HG02759 (cell line): ENCODE data around the gene CA5A.
"Not testable (repeated sequence)": the region's sequence is repeated elsewhere in the genome, so short reads cannot be mapped to it uniquely, and the experiment has no call there.

Experiments used
- ATAC-seq: cut with Tn5 transposase; IDR thresholded peaks from one replicate; pipeline ENCODE4 v1.9.1; 2021; ENCODE audit warnings: mild to moderate bottlenecking, moderate library complexity; ENCODE audit not compliant: unreplicated experiment

The CA5A gene

DNA sequence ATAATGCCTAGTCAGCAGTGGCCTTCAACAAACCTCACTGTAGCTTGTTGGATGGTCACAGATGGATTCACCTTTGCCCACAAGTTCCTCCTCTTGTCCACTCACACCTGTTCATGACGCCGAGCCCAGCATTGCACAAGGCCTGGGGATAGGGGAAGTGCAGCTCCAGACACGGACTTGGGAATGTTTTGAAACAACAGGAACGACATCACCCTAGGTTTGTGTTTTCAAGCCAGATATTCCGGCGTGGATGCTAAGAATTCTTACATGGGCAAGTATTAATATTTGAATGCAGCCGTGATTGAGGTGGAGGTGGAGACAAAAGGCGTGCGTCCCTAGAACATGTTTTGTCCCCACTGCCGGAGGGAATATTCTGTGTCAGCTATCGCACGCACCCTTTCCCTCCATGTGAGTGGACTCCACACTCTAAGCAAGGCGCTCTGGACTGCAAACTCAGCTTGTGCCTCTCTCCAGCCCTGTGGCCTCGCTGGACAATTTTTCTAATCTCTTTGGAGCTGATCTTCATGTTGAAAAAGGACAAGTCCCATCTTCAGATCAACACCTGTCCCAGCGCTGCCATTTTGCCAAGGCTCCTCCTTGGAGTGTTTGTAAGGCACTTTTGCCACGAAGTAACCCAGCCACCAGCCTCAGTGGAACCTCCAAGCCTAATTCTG, 12.9 kb upstream of the CA5A start:
- ATAC-seq, result no peak

DNA sequence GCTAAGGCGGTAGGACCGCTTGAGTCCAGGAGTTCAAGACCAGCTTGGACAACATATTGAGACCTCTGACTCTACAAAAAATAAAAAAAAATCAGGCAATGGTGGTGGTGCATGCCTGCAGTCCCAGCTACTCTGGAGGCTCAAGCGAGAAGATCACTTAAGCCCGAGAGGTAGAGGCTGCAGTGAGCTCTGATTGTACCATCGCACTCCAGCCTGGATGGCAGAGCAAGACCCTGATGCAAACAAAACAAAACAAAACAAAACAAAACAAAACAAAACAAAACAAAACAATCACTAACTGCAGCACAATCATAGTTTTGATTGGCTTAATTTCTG, 12.4 kb upstream of the CA5A start:
- ATAC-seq, result no peak

DNA sequence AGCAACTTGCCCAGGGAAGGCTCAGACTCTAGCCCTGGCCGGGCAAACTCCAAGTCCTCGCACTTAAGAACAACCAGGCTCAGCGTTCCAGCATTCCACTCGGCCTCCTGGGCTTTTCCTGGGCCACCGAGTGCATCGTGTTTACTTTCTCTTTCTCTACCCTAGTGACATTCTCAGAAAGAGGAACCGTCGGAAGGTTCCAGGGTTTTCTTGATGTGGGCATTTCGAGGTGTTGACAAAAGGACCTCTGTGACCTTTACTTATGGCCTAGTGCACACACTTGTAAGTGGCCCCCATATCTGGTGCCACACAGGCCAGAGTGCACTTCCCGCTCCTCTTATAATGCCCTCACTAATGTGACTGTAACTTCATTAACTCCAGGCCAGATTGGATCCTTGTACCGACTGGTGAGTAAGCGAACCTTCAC, 11.8 kb upstream of the CA5A start:
- ATAC-seq, result no peak

DNA sequence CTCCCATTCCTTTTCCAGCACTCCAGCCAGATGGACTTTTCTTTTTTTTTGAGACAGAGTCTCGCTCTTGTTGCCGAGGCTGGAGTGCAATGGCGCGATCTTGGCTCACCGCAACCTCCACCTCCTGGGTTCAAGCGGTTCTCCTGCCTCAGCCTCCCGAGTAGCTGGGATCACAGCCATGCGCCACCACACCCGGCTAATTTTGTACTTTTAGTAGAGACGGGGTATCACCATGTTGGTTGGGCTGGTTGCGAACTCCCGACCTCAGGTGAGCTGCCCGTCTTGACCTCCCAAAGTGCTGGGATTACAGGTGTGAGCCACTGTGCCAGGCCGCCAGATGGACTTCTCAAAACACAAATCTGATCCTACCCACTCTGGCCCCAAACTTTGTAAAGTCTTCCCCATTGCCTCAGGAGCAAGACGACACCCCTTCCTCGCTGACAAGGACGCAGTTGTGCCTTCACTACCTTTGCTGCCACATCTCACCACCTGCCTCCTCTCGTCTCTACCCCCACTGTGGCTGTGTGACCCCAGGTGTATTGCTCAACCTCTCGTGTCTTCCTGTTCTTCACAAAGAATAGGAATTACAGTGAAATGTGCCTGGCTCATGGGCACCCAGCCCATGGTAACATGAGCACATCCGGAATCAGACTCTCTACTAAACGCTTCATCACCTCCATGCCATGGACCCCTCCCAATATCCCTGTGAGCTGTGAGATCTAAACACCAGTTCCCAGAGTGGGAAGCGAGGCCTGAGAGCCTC, 11.2 kb upstream of the CA5A start:
- ATAC-seq, result no peak

DNA sequence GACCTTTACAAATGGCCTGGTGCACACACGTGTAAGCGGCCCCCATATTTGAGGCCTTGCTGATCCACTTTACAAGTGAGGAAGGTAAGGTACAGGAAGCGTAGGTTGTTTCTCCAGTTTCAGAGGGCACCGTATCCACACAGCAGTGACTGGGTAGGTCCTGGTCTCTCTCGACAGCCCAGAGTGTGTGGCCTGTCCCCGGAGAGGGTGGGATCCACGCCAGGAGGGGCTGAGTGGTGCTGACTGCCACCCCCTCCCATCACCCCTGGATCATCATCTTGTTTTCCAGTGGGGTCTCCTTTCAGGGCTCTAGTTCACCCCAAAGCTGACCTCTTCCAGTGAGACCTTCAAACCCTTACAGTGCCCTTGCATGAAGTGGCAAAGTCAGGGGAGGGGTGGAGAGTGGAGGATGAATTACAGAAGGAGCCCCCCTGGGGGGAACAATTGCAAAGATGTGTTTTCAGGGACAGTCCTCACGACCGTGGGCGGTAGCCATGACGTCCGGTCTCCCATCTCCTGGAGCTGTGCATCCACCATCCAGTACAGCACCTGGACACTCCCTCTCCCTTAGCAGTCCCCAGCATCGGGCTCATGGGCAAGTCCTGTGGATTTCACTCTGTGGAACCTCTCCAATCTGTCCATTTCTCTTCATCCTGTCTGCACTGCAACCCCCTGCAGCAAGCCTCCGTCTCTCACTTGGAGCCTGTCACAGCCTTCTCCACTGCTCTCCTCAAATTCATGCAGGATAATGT, 10.4 kb upstream of the CA5A start:
- no peak for ATAC-seq

DNA sequence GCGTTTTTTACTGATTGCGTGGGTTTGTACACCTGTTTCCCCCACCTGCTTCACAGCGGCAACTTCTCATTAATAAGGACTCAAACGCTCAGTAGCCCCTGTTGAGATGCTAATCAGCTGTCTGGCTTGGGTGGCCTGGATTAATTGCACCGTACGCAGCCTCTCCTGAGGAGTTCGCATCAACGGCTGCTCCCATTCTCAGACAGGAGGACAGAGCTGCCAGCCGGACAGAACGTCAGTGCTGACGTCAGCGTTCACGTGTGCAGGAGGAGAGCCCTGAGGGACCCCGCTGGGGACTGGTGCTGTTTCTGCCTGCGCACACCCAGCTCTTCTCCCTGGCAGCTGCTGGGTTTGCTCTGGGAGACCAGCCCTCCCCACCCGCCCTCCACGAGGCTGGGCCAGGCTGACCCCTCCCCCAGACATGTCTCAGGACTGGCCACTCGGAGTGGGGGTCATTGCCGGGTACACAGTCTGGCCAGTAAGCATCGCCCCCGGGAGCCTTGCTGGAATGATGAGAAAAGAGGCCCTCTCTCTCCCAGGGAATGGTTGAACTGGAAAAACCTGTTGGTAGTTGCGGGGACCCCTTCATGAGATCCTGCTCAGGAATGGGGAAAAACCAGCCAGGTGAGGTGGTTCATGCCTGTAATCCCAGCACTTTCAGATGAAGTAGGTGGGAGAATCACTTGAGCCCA, 9.2 kb upstream of the CA5A start:
- no peak for ATAC-seq

DNA sequence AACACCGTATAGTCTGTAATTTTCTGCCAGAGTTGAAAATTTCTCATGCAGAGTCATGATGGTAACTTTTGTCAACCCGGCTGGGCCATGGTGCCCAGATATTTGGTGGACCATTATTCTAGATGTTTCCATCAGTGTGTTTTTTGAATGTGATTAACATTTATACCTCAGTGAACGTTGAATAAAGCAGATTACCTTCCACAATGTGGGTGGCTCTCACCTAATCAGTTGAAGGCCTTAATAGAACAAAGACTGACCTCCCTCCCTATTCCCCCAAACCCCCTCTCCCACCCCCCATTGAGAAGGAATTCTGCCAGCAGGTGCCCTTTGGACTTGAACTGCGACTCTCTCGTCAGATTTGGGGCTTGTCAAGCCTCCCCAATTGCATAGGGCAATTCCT, 6.4 kb upstream of the CA5A start:
- ATAC-seq, result no peak

DNA sequence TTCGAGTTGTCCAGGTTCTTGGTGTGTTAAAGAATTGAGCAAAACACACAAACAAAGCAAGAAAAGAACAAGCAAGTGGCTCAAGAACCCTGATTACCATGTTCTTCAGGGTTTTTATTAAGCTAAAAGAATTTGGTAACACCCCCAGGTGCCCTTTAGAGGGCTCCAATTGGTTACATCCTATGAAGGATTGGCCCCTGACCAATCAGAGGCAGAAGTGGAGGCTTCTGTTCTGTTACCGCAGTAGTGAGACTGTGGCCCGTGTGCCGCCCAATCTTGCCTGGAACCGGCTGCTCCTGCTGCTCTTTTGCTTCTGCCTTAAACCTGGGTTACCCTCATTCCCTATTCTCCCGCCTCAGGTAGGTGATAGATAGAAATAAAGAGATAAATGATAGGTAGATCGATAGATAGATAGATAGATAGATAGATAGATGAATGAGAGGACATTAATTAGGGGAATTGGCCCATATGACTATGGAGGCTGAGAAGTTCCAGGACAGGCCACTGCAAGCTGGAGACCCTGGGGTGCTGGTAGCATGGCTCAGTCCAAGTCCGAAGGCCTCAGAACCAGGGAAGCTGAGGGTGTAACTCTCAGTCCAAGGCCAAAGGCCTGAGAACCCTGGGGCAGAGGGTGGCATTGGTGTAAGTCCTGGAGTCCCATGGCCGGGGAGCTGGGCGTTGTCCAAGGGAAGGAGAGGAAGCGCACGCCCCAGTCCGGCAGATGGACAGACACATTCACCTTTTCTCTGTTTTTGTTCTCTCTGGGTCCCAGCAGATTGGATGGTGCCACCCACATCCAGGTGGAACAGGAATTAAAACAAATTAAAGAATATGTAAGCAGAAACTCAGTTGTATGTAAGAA, 3.5 kb upstream of the CA5A start:
- no peak for ATAC-seq

DNA sequence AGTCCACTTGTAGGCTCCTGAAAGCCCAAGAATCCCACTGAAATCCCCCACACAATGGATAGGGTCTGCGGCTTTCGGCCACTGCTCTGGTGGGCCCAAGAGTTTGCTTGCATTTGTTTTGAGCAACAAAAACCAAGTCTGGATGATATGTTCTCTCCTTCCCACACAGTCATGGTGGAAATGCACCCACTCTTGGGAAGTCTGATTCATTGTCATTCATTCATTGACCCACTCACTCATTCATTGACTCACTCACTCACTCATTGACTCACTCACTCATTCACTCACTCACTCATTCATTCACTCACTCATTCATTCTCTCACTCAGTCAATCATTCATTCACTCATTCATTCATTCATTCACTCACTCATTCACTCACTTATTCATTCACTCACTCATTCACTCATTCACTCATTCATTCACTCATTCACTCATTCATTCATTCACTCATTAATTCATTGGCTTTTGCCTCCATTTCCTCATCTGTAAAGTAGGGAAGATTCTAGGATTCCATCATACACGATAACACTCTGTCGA, 2.2 kb upstream of the CA5A start:
- ATAC-seq, result no peak

DNA sequence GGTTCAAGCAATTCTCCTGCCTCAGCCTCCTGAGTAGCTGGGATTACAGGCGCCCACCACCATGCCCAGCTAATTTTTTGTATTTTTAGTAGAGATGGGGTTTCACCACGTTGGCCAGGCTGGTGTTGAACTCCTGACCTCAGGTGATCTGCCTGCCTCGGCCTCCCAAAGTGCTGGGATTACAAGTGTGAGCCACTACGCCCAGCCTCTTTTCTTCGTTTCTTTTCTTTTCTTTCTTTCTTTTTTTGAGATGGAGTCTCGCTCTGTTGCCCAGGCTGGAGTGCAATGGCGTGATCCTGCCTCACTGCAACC, 858 bp upstream of the CA5A start:
- not testable (repeated sequence) for ATAC-seq

DNA sequence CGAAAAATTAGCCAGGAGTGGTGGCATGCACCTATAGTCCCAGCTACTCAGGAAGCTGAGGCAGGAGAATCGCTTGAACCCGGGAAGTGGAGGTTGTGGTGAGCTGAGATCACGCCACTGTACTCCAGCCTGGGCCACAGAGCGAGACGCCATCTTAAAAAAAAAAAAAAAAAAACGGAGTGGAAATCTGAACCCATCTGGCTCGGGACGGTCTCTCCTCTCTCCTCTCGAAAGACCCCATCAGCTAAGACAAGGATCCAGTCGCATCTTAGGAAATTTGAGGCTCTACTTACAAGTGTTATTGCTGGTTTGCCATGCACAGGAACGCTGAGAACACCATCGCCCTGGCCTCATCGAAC, 334 bp downstream of the CA5A start:
- ATAC-seq, result not testable (repeated sequence)

DNA sequence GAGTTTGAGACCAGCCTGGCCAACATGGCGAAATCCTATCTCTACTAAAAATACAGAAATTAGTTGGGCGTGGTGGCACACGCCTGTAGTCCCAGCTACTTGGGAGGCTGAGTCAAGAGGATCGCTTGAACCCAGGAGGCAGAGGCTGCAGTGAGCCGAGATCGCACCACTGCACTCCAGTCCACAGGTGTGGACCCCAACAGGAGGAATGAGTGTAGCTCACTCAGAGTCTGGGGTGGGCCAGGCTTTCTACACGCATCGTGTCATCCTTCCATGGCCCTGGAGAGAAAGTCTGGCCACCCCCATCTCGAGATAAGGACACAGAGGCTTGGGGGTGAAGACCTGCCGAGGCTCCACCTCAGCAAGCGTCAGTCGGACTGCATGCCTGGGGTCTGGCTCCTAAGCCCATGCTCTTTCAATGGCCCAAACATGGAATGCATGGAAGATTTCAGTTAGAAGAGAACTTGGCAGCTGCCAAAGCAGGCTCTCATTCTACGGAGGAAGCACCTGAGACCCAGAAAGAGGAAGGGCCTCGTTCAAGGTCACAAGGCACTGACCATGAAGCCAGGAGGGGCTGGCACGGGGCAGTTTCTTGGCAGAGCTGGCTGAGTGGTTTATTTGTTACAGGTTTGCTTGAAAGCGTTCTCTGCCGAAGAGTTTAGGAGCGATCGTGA, 1.4 kb downstream of the CA5A start:
- ATAC-seq, result not testable (repeated sequence)

DNA sequence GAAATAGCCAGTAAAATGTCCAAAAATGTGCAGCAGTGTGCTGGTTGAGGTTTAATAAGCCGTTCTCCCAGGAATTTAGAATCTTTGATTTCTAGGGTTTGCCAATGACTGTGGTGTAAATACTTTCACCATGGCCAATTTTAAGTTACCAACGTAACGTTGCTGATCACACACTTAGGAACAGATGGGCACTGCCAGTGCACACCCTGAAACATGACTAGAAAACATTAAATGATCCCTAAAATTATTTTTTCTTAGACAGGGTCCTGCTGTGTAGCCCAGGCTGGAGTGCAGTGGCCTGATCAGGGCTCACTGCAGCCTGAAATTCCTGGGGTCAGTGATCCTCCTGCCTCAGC, 3.2 kb downstream of the CA5A start:
- no peak for ATAC-seq

DNA sequence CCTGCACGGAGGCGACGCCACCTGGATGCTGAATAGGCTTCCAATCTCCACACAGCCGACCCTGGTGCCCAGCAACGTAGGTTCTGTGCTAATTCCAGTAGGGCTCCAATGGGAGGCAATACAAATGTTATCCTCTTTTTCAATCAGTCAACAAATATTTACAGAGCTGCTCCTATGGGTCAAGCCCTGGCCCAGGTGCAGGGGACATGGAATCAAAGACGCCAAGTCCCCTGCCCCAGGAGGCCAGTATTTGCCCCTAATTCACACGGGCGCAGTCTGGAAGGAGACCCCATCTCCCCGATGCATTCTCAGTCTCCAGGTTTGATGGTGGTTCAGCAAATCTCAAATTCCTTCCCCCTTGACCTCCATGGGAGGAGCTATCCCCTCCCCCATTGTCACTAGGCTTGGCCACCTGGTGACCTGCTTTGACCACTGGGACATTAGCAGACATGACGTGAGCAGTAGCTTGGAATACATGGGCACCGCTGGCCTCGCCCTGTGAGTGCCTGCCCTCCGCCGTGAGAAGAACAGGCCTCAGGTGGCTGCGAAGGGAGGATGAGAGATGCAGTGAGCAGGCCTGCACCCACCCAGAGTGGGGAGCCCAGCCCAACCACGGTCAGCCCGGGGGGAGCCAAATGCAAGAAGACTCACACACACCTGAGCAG, 3.7 kb downstream of the CA5A start:
- not testable (repeated sequence) for ATAC-seq

DNA sequence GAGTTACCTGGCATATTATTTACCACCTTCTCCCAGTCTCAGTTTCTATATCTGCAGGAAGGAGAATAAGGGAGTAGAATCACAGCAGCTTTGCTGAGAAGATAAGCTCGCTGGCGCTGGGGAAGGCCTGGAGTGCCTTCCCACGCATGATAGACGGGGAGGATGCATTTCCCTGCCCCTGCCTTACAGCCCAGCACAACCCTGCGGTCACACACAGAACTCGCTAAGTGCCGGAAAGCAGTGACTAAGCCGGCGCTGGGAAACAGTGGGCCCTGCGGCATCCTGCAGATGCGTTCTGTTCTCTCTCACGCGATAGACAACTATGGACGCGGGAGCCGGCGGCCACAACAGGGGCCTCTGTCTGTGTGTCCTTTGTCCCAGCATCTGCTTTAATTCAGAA, 4.8 kb downstream of the CA5A start:
- no peak for ATAC-seq

DNA sequence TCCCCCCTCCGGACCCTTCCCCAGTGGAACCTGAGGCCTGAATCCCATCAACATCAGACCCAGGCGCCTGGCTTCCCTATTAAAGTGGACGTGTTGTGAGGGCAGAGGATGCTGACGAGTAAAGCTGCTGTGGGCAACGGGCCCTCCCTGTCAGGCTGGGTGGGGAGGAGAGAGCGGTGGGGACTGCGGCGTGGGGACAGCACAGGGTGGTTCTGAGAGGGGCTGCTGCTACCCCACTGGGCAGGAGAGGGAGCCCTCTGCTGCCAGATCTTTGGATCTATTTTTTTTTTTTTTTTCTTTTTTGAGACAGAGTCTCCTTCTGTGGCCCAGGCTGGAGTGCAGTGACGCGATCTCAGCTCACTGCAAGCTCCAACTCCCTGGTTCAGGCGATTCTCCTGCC, 5.9 kb downstream of the CA5A start:
- no peak for ATAC-seq

DNA sequence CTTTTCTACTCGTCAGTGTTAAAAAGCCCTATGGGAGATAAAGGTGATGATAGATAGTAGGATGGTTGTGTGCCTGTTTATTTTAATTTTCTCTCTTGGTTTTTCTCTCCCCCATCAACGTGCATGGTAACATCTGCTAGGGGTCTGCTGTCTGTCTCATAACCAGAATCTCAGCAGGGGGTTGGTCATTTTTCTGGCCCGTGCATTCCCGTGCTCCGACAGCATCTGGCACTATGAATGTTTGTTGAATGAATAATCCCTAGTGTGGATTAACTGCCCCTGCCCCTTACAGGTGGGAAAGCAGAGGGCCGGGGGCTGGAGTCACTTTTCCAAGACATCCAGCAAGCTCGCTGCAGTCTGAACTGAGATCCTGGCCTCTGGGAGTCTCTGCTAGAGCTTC, 6.3 kb downstream of the CA5A start:
- ATAC-seq, result no peak

DNA sequence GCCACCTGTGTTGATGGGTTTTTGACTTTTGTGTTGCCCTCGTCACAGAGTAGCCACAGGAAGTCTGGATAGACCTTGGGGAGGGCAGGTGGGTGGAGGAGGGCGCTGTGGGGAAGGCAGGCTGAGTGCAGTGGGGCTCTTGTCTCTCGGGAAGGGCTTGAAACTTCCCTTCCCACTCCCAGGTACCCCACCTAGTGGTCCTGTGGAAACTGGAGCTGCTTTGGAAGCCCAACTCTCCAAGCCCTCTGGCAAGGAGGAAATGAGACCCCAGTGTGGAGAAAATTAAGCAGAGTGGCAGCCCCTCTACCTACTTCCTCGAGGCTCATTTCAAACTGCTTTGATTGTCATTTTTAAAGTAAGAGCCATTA, 9.2 kb downstream of the CA5A start:
- ATAC-seq, result no peak
